Activated naive CD4-positive, alpha-beta T cell treated with anti-CD3 and anti-CD28 coated beads for 36 hours (primary cell): Measurements from ENCODE around the gene CPNE2. TPM values are rescaled to one million over a fixed set of nuclear protein-coding genes. Genes with fewer than 3 reads are reported as not detected.

Experiments
- CTCF ChIA-PET: fragments of 350-600 bp; sonication (Branson Sonifier 250); formaldehyde crosslinking; loops from one replicate; lab custom pipeline; 2021; ENCODE audit warnings: antibody characterized with exemption; lab: Charles Lee
- DNase-seq: peaks from one replicate; pipeline ENCODE4 v3.0.0-alpha.2; 2020
- H3K27ac Mint-ChIP-seq: one replicate; pipeline ENCODE4 v1.8.0; 2021; ENCODE audit warnings: mild to moderate bottlenecking, mixed read lengths
- H3K27me3 Mint-ChIP-seq: one replicate; pipeline ENCODE4 v1.8.0; 2021; ENCODE audit warnings: low read depth, mixed read lengths
- H3K36me3 Mint-ChIP-seq: one replicate; pipeline ENCODE4 v1.8.0; 2021; ENCODE audit warnings: low read depth, mixed read lengths
- H3K4me1 Mint-ChIP-seq: one replicate; pipeline ENCODE4 v1.8.0; 2021; ENCODE audit warnings: low read depth, mixed read lengths
- H3K4me3 Mint-ChIP-seq: one replicate; pipeline ENCODE4 v1.8.0; 2021; ENCODE audit warnings: mild to moderate bottlenecking, moderate library complexity, mixed read lengths
- H3K9me3 Mint-ChIP-seq: one replicate; pipeline ENCODE4 v1.8.0; 2021; ENCODE audit warnings: mixed read lengths
- intact Hi-C: fragments of 100-400 bp; cut with micrococcal nuclease; formaldehyde crosslinking; loops from one replicate; pipeline ENCODE4 v1.15.1; 2023
- total RNA-seq, 2 experiments: library from RNA; stranded (reverse); gene quantifications; one replicate each; pipeline ENCODE4 v1.2.3, GENCODE V29; 2021

CPNE2 gene
- total RNA-seq, 2 experiments from 2014 or later: 5.1 TPM

DNA sequence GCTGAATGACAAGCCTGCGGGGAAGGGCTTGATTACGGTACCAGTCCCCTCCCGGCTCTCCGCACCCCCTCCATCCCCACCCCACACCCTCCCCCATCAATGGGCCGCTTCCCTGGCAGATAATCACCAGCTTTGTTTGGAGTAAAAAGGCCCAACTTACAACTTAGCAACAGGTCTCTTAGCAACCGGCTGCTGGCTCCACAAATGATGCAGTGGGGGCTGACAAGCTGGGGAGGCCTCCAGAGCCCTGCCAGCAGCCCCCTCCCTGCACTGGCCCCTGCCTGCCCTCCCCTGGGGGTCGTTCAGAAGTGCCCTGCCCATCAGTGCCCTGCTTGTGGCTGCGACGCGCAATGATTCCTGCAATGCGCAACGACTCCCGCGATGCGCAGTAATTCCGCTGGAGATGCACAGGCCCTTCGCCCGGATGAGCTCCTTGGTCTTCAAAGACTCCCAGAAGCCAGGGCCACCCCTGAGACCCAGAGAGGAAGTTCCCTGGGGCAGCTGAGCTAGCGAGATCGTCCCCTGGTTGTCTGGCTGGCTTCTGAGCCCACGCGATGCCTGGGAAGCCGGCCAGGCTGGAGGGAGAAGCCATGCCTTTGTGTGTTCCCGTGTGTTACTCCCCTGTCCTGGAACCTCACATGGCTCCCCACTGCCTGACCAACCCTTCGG lies 23.3 kb downstream of the CPNE2 start:
- DNase-seq: no peak
- intact Hi-C loops: no loop called here
- Mint-ChIP-seq H3K9me3 (no peaks in the 10 kb centered on the region), H3K27ac (no peak overlapping the region), H3K36me3 (no peaks in the 10 kb centered on the region), H3K4me3 (no peak overlapping the region), H3K27me3 (no peaks in the 10 kb centered on the region), H3K4me1 (peaks cover 1% of the 10 kb centered on the region)
- CTCF ChIA-PET: no interaction called here

DNA sequence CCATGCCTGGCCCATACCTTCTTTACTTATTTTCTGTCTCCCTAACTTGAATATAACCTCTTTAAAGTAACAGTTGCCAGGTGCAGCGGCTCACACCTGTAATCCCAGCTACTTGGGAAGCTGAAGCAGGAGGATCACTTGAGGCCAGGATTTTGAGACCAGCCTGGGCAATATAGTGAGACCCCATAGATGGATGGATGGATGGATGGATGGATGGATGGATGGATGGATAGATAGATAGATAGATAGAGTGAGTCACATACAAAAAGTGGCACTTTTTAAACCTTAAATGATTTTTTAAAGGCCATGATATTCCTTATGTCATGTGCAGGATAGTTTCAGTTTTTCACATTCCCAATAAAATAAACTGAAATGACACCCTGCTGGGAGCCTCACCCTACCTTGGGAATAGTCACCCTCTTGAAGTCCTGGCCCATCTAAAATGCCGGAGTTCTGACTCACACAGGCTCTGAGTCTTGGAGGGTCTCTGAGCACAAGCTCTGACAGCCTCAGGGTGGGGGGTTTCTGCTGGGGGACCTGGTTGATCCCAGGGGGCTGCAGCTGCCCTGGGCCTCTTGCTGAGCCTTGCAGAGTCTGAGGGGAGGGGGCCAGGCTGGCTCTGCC lies 26.2 kb downstream of the CPNE2 start:
- intact Hi-C loops: no loop called here
- no peak for DNase-seq
- Mint-ChIP-seq H3K4me1 (peaks cover 7% of the 10 kb centered on the region), H3K36me3 (no peaks in the 10 kb centered on the region), H3K27me3 (no peaks in the 10 kb centered on the region), H3K4me3 (no peak overlapping the region), H3K9me3 (no peaks in the 10 kb centered on the region), H3K27ac (no peak overlapping the region)
- CTCF ChIA-PET: interaction anchor here (0.9 kb wide), 1 partner anchor 27 kb away, joined by 3 read pairs; no protein-coding TSS in a partner anchor

DNA sequence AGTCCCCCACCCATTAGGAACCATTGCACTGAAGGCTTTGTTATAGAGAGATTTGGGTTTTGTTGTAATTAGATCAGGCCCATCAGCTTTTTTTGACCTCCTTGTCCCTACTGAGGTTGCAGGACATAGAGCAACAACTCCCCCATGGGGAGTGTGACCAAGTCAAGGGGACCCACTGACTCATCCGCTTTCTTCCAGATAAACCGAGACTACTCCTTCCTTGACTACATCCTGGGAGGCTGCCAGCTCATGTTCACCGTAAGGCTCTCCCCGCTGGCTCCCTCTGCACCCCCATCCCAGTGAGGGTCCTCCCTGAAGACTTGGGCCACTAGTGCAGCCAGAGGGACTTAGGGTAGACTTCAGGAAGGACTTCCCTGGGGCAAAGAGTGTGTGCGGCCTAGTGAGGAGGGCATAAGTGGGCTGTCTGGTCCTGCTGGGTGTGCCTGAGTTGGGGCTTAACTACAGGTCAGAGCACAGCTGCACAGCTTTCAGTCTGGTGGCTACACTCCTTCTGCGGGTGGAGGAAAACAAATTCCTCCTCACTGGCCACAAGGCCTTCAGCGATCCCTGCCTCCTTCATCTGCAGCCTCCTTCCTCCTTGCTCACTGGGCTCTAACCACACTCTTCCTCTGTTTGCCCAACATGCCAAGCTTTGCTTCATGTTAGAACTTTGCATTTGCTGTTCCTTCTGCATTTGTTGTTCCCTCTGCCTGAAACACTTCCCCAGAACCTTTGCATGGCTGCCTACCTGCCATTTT lies 31.0 kb downstream of the CPNE2 start:
- CTCF ChIA-PET: interaction anchor here (0.5 to 1.5 kb wide), 3 partner anchors 38 to 319 kb away, joined by 3 to 8 read pairs (median 6); no protein-coding TSS in a partner anchor
- no peak for DNase-seq
- H3K4me3 Mint-ChIP-seq: no peak overlapping the region
- H3K36me3 Mint-ChIP-seq: no peaks in the 10 kb centered on the region
- intact Hi-C loops: loop anchor here (10.0 kb wide), 1 partner anchor 411 kb away; the partner anchor contains the start of gene CCDC102A
- H3K9me3 Mint-ChIP-seq: no peaks in the 10 kb centered on the region
- peak overlapping the region; percentile 31 for H3K27ac Mint-ChIP-seq
- H3K4me1 Mint-ChIP-seq: peaks cover 48% of the 10 kb centered on the region
- H3K27me3 Mint-ChIP-seq: no peaks in the 10 kb centered on the region

DNA sequence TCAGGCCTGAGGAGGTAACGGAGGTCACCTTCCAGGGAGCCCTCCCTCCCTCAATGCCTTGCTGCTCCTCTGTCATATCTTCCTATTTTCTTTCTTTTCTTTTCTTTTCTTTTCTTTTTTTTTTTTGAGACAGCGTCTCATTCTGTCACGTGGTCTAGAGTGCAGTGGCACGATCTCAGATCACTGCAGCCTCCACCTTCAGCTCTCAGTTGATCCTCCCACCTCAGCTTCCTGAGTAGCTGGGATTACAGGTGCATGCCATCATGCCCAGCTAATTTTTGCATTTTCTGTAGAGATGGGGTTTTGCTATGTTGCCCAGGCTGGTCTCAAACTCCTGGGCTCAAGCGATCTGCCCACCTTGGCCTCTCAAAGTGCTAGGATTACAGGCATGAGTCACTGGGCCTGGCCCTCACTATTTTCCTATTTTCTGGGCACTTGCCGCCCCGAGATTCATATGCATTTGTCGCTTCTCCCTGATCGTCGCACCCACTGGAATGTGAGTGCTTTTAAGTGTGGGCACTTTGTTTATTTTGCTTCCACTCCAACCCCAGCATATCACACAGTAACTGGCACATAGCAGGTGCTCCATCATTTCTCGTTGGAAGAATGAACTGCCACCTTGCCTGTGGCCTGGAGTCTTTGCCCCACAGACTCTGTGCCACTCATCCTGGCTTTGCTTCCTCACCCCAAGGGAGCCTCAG lies 31.7 kb downstream of the CPNE2 start:
- H3K27ac Mint-ChIP-seq: peak overlapping the region; percentile 31
- no peak overlapping the region for H3K4me3 Mint-ChIP-seq
- intact Hi-C loops: loop anchor here (10.0 kb wide), 1 partner anchor 411 kb away; the partner anchor contains the start of gene CCDC102A
- CTCF ChIA-PET: interaction anchor here (0.5 to 1.5 kb wide), 2 partner anchors 39 to 320 kb away, joined by 6 to 8 read pairs; no protein-coding TSS in a partner anchor
- DNase-seq: no peak
- H3K4me1 Mint-ChIP-seq: peaks cover 55% of the 10 kb centered on the region
- H3K27me3 Mint-ChIP-seq: no peaks in the 10 kb centered on the region
- no peaks in the 10 kb centered on the region for H3K9me3 Mint-ChIP-seq
- no peaks in the 10 kb centered on the region for H3K36me3 Mint-ChIP-seq

DNA sequence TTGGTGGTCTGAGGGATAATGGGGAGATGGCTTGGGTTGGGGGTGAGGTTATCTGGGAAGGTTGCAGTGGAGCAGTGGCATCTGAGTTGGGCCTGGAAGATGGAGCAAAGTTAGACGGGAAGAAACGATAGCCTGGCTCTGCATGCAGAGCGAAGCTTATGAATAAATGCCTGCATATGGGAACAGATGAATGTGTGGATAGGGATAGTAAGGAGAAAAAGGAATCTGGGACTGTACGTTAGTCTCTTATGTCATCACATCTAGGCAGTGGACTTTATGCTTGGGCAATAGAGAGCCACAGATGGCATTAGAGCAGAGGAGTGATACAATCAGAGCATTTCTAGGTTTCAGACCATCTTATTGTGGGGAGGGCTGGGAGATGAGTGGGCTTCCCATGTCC lies 33.0 kb downstream of the CPNE2 start:
- Mint-ChIP-seq H3K9me3 (no peaks in the 10 kb centered on the region), H3K4me1 (peaks cover 66% of the 10 kb centered on the region), H3K36me3 (no peaks in the 10 kb centered on the region), H3K27ac (no peak overlapping the region), H3K4me3 (no peak overlapping the region), H3K27me3 (no peaks in the 10 kb centered on the region)
- CTCF ChIA-PET: interaction anchor here (0.6 to 1.2 kb wide), 3 partner anchors 10 to 181 kb away, joined by 3 read pairs; no protein-coding TSS in a partner anchor
- intact Hi-C loops: loop anchor here (10.0 kb wide), 1 partner anchor 409 kb away; the partner anchor contains the start of gene CCDC102A
- DNase-seq: no peak

DNA sequence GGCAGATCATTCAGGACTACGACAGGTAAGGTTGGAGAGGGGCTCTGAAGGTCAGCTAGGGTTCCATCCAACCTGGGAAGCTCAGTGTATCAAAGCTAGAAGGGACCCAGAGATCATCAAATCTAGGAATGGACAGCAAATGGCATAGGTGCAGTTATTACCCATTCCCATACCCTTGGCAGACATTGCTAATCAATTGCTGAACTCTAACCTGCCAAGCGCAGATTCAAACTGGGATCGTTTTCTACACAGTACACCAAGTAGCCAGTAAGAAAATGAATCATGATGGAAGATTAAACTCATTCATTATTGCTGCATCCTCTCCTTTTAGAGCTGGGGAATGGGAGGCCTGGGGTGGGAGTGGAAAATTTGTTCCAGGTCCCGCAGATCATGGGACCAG lies 33.6 kb downstream of the CPNE2 start:
- DNase-seq: no peak
- Mint-ChIP-seq H3K27ac (no peak overlapping the region), H3K4me3 (no peak overlapping the region), H3K36me3 (no peaks in the 10 kb centered on the region), H3K4me1 (peaks cover 72% of the 10 kb centered on the region), H3K9me3 (no peaks in the 10 kb centered on the region), H3K27me3 (no peaks in the 10 kb centered on the region)
- CTCF ChIA-PET: interaction anchor here (0.6 to 1.6 kb wide), 4 partner anchors 9 to 182 kb away, joined by 3 read pairs; no protein-coding TSS in a partner anchor
- intact Hi-C loops: loop anchor here (10.0 kb wide), 1 partner anchor 409 kb away; the partner anchor contains the start of gene CCDC102A

DNA sequence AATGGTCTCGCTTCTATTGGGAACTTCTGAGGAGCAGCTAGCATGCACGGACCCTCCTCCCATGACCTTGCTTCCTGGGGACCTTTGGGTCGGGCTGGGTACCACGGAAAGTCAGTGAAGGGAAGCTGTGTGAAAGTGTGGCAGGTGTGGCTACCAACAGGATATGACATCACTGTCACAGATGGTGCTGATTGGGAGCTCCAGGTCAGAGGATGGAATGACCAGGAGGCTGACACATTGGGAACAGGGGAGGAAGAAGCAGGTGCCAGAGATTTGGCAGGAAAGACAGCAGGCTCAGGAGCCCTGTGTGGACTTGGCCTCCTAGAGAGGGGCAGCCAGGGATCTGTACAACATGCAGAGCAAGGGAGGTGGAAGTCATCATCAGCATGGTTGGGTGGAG lies 34.0 kb downstream of the CPNE2 start:
- no peaks in the 10 kb centered on the region for H3K27me3 Mint-ChIP-seq
- H3K9me3 Mint-ChIP-seq: no peaks in the 10 kb centered on the region
- intact Hi-C loops: loop anchor here (10.0 kb wide), 1 partner anchor 408 kb away; the partner anchor contains the start of gene CCDC102A
- CTCF ChIA-PET: interaction anchor here (0.7 to 2.9 kb wide), 5 partner anchors 9 to 359 kb away, joined by 3 to 9 read pairs (median 3); no protein-coding TSS in a partner anchor
- H3K36me3 Mint-ChIP-seq: no peaks in the 10 kb centered on the region
- no peak for DNase-seq
- H3K4me3 Mint-ChIP-seq: no peak overlapping the region
- H3K4me1 Mint-ChIP-seq: peaks cover 72% of the 10 kb centered on the region
- H3K27ac Mint-ChIP-seq: peak overlapping the region; percentile 28

DNA sequence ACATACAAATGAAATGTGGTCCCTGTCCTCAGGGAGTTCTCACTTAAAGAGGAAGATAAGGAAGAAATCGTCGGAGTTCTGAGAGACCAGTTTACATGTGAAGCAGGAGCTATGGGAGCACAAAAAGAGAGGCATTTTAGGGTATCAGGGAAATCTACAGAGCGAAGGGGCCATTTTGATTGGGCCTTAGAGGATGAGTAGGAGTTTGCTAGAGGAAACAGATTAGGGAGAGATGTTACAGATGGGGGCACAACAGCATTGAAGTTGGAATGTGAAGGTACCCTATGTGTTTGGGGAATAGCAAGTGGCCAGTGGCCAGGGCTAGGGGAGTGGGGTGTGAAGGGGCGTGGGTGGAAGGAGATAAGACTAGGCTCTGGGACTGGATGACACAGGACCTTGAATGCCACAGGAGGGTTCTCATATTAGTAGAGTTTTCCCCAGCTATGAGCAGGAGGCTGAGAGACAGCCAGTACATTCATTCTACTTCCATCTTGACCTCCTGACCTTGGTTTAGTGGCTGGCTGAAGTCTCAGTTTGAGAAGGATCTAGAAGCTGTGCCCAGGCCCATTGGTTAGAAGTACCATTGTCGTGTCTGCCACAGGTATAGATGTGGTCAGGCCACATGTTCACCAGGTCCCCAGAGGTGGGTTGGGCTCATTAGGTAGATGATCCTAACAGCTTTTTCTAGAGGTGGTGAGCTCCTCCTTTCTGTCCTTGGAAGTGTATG lies 34.8 kb downstream of the CPNE2 start:
- intact Hi-C loops: loop anchor here (10.0 kb wide), 1 partner anchor 408 kb away; the partner anchor contains the start of gene CCDC102A
- DNase-seq: no peak
- no peak overlapping the region for H3K4me3 Mint-ChIP-seq

DNA sequence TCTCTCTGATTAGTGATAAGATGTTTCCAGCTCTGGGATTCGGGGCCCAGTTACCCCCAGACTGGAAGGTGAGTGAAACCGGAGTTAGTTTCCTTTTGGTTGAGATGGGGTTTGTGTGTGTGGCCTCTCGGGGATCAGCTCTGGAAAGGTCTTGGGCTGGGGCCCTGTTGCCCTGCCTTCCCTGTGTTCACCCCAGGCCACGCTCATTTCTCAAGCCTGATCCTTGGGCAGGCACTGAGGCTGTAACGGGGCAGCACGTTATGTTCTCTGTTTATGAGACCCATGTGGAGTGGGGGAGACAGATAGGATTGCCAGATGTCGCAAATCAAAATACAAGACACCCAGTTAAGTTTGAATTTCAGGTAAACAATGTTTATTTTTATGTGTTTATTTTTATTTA lies 35.5 kb downstream of the CPNE2 start:
- no peak for DNase-seq
- no peaks in the 10 kb centered on the region for H3K9me3 Mint-ChIP-seq
- H3K36me3 Mint-ChIP-seq: no peaks in the 10 kb centered on the region
- intact Hi-C loops: loop anchor here (1.0 to 10.0 kb wide), 4 partner anchors 33 to 407 kb away; partner anchors contain the start of genes CCDC102A, PSME3IP1 and RSPRY1
- CTCF ChIA-PET: interaction anchor here (1.2 to 2.9 kb wide), 3 partner anchors 35 to 118 kb away, joined by 4 to 9 read pairs (median 7); partner anchors contain the start of gene CPNE2
- no peaks in the 10 kb centered on the region for H3K27me3 Mint-ChIP-seq
- no peak overlapping the region for H3K4me3 Mint-ChIP-seq
- peak overlapping the region; percentile 47 for H3K27ac Mint-ChIP-seq
- H3K4me1 Mint-ChIP-seq: peaks cover 85% of the 10 kb centered on the region

More for the DNA sequence above, 34.8 kb downstream of the CPNE2 start:
- no peaks in the 10 kb centered on the region for H3K36me3 Mint-ChIP-seq
- no peaks in the 10 kb centered on the region for H3K9me3 Mint-ChIP-seq
- no peaks in the 10 kb centered on the region for H3K27me3 Mint-ChIP-seq
- CTCF ChIA-PET: interaction anchor here (0.7 to 2.9 kb wide), 6 partner anchors 14 to 358 kb away, joined by 3 to 9 read pairs (median 4); partner anchors contain the start of gene CPNE2
- H3K4me1 Mint-ChIP-seq: peaks cover 79% of the 10 kb centered on the region
- H3K27ac Mint-ChIP-seq: peak overlapping the region; percentile 47

DNA sequence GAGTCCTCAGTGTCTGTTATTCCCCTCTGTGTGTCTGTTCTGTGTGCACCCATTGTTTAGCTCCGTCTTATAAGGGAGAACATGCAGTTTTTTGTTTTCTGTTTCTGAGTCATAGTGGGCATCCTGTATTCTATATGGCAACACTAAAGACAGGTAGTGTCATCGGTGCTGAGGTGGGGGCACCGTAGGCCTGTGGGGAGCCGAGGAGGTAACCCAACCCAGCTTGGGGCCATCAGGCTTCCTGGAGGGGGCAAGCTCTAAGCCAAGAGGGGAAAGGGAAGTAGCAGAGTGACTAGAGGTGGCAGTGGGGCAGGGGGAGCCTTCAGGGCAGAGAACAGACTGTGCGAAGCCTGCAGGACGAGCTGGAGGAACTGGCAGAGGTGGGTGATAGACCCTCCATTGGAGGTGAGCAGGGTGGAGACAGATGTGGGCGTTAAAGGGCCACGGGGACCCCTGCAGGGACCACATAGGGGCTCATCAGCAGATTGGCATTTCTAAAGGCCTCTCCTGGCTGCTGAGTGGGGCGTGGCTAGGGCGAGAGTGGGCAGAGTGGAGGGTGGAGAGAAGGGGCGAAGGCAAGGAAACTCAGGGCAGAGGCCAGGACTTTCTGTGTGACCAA lies 36.5 kb downstream of the CPNE2 start:
- Mint-ChIP-seq H3K36me3 (no peaks in the 10 kb centered on the region), H3K27ac (peak overlapping the region; percentile 87), H3K4me1 (peaks cover 84% of the 10 kb centered on the region), H3K4me3 (peak overlapping the region; percentile 43), H3K27me3 (no peaks in the 10 kb centered on the region), H3K9me3 (no peaks in the 10 kb centered on the region)
- CTCF ChIA-PET: interaction anchor here (0.6 to 2.9 kb wide), 6 partner anchors 13 to 163 kb away, joined by 4 to 9 read pairs (median 4); partner anchors contain the start of gene CPNE2
- peak; percentile 85 for DNase-seq
- intact Hi-C loops: loop anchor here (1.0 to 10.0 kb wide), 4 partner anchors 34 to 406 kb away; partner anchors contain the start of genes CCDC102A, PSME3IP1 and RSPRY1
